ENCODE measurements around the gene MYMX.
A peak's percentile ranks its signal among the peaks of the same experiment; 100 is the strongest.

Gene MYMX

DNA sequence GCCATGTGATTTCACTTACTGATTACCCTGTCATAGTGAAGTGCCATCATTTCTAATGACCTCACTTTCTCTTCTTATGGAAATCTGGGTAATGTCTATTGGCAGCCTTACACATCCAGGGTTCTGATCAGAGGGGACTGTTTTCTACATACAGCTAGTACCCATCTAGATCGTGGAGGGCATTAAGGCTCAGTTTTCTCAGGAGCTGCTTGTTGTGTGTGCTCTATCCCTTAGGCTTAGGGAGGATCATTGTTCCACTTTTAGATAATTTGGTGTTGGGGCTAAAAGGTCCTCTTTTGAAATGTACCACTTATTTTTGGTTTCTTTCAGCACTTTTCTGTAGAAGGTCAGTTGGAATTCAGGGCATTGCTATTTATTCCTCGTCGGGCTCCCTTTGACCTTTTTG is 34.0 kb downstream of the MYMX start:
- DNase-seq (ENCODE audit: low spot score) = no peak

DNA sequence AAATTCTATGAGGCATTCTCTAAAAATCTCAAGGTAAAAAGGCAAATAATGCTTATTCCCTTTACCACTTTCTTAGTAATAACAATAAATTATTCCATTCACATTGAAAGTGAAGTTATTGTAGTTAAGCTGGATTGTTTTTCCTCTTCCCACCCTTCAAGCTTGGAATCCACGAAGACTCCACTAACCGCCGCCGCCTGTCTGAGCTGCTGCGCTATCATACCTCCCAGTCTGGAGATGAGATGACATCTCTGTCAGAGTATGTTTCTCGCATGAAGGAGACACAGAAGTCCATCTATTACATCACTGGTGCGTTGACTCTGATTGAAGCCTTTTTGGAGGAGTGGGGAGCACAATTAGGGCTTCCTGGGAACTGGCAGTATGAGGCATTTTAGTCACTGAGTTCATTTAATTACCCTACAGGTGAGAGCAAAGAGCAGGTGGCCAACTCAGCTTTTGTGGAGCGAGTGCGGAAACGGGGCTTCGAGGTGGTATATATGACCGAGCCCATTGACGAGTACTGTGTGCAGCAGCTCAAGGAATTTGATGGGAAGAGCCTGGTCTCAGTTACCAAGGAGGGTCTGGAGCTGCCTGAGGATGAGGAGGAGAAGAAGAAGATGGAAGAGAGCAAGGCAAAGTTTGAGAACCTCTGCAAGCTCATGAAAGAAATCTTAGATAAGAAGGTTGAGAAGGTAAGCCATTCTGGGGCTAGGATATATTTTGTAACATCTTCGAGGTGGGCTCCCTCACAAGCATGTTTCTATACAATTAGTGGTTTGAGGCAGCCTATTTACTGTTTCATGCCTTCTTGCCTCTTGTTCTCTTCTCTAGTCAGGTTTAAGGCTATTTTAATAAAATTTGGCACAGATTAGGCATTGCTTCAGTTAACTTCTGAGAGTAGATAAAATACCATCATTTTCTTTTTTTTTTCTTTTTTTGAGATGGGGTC is 35.1 kb downstream of the MYMX start:
- no peak for DNase-seq (ENCODE audit: low spot score)

DNA sequence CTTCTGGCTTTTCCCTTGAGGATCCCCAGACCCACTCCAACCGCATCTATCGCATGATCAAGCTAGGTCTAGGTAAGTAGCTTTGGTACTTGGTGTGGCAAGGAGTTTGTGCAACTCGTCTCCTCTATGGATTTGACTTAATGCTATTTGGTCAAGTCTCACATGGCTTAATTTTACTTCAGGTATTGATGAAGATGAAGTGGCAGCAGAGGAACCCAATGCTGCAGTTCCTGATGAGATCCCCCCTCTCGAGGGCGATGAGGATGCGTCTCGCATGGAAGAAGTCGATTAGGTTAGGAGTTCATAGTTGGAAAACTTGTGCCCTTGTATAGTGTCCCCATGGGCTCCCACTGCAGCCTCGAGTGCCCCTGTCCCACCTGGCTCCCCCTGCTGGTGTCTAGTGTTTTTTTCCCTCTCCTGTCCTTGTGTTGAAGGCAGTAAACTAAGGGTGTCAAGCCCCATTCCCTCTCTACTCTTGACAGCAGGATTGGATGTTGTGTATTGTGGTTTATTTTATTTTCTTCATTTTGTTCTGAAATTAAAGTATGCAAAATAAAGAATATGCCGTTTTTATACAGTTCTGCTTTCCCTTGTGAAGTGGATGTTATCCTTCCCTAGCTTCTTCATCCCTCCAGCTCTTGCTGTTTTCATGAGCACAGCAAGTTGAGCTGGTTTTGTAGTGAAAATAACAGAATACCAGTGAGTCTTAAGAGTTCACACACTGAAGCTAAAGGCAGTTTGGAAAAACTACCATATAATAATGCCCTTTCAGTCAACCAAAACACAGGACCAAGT is 36.8 kb downstream of the MYMX start:
- DNase-seq (ENCODE audit: low spot score) = no peak

DNA sequence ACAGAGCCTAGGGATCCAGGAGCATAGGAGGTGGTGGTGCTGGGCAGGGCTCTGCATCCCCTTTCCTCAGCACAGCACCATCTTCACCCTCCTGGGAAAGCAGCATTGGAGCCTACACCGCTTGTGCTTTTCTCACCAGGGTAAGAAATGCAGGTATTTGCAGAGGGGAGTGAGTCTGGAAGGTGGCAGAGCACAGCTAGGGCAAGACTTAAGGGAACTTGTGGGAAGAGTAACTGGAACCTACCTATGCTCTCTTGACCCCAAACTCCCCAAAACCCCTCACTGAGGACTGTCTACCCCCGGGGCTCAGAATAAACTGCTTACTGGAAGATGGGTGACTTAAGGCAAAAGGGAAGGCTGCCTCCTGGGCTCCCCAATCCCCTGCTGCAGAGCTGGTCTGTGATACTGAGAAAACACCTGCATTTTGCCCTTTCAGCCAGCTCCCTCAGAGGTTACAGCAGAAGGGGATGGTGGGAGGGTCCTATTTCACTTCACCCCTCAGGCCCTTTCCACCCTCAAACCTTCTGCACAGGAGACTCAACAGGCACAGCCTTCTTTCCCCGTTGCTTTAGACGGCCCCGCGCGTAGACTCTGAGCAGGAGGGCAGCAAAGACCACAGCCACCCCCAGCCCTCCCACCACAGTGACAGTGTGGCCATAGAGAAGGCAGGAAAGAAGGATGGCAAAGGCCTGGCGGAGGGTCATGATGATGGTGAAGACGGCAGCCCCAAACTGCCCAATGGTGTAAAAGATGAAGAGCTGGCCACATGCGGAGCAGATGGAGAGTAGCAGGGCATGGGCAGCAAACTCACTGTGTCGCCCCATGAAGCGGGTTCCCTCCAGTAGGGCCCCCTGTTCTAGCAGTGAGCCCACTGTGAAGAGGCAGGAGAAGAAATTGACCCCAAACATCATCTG is 37.7 kb downstream of the MYMX start:
- no peak for DNase-seq (ENCODE audit: low spot score)

DNA sequence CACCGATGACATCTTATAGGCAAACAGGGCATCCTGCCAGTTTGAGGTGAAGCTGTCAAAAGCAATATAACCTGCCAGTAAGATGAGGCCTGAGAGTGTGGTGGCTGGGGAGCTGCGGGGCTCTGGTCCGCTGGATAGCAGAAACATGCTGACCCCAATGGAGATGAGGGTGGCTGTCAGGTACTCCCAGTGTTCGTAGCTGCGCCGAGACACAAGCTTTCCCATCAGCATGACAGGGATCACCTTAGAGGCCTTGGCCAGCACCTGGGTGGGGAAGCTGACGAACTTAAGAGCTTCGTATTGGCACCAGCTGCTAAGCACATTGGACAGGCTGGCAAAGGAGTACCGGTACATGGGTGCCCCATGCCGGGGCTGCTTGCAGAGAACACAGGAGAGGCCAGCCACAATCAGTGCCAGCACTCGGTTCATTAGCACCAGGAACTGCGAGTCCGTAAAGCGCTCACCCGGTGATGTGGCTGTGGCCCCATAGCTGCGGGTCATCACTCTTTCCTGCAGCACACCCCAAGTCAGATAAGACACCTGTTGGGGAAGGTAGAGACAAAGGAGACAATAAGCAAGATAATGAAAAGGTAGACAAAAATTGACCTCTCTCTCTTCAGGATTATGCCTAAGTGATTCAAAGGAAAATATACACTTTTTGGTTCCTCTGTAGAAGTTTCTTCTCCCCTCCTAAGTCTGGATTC is 38.5 kb downstream of the MYMX start:
- no peak for DNase-seq (ENCODE audit: low spot score)

DNA sequence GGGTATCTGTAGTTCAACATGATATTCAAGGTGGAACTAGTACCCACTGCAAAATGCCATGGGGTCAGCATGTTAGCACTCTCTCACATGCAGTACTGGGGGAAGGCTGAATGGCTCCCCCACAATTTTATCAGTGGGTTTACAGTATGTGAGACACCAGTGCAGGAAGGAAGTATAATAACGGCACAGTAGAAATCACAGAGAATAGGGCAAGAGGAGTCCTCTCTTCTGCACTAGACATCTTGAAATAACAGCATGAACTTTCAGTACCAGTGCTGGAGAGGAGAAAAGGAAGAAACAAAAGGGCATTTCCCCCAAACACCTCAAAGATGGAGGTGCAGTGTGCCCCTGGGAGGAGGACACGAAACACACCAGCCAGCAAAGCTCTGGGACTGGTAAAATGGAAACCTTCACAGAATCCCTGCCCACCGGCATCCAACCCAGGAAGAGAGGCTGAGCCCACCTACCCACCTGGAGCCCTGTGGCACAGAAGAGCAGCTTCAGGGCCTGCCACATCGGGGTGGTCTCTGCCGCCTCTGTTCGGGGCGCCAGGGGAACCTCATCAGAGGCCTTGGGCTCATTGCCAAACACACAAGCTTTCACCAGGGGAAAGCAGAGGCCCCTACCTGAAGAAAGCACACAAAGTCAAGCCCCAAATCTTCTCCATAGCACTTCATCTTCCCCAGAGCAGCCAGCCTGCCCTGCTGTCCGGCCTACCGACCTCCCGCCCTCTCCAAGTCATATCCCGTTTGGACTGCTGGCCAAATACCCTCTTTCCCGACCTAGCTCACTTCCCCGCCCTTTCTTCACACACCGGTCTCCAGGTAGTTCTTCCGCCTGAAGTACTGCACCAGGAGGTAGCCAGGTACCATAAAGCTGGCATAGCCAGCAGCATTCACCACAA is 39.4 kb downstream of the MYMX start:
- no peak for DNase-seq (ENCODE audit: low spot score)

DNA sequence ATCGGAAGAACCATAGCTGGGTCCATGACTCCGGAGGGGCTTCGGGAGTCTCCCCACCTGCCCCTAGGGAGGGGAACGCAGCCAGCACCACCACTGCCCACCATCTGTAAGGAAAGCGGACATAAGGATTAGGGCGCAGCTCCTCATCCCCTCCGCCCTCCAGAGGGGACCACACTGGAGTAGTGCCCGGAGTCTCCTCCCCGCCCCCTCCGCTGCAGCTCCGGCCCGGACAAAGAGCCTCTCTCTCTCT is 40.0 kb downstream of the MYMX start:
- DNase-seq (ENCODE audit: low spot score) = peak; percentile 64

DNA sequence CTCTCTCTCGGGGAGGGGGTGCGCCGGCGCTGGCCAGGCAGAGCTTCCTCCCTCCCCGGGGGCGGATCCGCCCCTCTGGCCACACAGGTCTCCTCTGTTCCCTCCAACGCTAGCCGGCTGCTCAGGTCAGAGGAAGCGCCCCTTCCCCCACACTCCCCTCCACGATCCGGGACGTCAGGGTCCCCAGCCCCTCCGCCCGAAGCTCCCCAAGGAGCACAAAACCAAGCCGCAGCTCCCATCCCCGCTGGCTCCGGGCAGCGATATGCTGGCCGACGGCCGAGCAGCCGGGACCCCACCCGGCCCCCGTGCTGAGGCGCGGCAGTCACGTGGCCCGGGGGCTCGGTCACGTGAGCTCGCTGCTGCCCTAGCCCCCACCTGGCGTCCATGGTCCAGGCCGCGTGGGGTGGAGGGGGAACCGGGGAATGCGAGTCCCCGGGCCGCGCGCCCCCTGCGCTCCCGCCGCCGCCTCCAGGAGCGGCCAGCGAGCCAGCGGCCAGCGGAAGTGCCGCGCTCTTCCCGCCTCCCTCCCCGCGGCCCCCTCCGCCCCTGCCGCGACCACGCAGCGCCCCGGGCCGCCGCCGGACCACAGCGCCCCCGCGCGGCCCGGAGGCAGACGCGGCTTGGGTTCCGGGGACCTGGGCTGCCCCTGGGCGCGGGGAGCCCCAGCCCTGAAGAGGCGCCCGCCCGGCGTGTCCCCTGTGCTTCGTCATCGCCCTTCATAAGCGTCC is 40.5 kb downstream of the MYMX start, which contains the start of gene SLC35B2:
Gene SLC35B2, minus strand, starts transcription at position 504 of the 728 bp plus-strand sequence. Its CDS starts 118 bp downstream, at position 386.
- DNase-seq (ENCODE audit: low spot score) = peak; percentile 94

DNA sequence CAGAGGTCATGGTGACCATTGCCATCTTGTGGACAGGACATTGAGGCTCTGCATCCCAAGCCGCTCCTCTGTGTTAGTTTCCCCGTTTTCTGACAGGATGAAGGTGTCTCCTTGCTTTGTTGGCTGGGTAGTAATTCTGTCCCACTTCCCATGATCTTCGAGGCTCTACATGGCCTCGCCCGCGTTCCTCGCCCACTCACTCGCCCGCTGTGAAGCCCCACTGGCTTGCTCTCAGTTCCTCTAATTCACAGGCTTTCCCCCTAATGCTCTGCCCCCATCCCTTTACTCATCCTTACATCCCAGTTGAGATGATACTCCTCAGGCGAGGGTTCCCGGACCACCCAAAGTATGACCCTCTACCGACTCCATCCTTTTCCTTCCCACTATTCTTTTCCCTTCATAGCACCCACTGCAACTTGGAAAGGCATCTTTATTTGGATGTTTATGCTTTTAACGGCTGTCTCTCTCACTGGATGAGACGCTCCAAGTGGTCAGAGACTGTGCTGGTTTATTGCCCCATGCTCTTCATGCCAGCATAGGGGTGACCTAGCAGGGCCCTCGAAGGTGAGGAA is 41.1 kb downstream of the MYMX start:
- DNase-seq (ENCODE audit: low spot score) = no peak

DNA sequence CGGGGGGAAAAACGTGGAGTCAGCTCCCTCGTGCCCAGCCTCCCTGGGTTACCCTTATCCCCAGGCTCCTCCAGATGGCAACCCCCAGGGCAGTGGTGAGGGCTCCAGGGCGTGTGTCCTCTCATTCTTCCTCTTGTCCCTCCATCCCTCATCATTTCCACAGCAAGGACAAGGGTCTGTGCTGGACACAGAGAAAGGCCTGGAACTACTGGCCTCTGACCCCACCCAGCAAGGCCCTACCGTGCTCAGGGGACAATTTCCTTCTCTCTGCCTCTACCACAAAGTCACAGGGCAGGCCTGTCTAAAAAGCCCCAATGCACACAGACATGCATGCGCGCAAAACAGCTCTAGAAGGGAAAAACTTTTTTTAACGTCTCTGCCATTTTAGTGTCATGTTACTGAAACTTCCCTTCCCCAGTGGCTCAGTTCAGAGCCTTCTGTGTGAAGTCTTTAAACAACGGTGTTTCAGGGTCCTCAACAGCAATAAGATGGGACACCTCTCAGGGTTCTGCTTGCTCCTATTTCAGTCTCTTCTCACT is 41.7 kb downstream of the MYMX start:
- DNase-seq (ENCODE audit: low spot score) = no peak

DNA sequence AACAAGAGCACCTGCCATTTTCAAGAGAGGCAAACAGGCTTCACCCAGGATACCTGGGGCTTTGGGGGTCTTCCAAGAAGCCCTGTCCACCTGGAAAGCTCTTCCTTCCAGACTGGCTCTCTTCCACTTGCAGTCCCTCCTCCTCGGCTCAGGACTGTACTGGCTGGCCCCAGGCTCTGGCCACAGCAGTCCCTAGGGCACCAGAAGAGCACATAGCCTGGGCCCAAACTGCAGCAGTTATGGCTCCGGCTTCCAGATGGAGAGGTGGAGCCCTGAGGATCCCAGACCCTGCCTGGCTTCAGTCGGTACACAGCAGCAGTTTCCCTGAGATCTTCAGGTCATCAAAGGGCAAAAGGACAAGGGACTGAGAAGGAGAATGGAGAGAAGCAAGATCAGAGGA is 42.2 kb downstream of the MYMX start:
- DNase-seq (ENCODE audit: low spot score) = no peak

DNA sequence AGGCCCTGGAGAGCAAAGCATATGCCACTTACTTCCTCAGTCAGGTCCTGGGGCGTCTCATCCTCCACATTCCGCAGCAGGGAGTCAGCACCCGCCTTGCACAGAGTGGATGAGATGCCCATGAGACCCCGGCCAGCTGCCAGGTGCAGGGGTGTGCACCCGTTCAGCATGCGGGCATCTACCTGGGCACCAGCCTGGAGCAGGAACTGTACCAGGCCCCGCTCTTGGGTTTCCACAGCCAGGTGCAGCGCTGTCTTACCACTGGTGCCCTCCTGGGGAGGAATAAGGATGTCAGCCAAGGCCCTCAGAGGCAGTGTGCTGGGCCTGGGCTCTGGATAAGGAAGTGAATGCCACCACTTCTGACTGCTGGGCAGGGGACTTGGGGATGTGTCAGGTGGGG is 43.3 kb downstream of the MYMX start:
- DNase-seq (ENCODE audit: low spot score) = no peak

DNA sequence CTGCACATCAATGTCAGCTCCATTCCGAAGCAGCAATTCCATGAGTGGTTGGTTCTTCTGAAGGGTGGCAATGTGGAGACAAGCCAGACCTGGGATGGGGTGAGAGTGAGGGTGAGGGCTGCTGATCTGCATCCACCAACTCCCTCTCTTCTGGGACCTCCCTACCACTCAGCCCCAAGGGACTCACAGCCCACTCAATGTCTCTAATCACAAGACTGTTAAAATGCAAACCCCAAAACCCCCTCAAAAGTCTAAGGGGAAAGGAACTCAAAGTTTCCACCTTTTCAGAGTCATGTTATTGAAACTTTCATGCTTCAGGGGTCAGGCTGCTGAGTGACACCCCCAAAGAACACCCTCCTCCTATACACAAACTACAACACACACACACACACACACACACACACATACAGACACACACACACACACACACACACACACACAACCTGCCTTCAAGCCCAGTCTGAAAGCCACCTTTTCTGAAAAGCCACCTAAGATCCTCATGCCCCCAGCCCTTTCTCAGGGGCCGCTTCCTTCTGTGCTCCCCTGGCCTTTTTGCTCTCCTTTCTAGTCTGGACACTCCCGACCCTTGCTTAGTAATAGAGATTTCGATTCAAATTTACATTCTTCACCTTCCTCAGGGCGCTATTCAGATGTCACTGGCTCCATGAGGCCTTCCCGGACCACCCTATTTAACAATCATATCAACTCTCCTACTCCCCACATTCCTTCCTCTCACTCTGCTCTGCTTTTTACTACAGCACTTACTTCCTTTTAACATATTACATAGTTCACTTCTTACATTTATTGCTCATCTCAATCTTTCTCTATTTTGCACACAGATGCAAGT is 43.9 kb downstream of the MYMX start:
- no peak for DNase-seq (ENCODE audit: low spot score)

DNA sequence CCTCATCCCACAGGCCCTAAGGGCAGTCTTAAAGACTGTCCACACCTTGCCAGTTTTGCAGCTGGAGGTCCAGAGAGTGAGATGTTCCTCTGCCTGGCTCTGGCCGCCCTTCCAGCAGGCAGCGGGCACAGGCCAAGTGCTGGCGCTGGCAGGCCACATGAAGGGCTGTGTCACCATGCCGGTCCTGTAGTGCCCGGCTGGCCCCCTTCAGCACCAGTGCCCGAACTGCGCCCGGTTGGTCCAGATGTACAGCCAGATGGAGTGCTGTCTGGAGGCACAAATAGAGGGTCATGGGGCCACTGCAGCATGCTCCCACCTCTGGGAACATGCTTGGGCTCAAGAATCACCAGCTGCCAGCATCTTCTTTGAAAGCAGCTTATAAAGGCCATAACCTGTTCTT is 44.9 kb downstream of the MYMX start:
- no peak for DNase-seq (ENCODE audit: low spot score)

DNA sequence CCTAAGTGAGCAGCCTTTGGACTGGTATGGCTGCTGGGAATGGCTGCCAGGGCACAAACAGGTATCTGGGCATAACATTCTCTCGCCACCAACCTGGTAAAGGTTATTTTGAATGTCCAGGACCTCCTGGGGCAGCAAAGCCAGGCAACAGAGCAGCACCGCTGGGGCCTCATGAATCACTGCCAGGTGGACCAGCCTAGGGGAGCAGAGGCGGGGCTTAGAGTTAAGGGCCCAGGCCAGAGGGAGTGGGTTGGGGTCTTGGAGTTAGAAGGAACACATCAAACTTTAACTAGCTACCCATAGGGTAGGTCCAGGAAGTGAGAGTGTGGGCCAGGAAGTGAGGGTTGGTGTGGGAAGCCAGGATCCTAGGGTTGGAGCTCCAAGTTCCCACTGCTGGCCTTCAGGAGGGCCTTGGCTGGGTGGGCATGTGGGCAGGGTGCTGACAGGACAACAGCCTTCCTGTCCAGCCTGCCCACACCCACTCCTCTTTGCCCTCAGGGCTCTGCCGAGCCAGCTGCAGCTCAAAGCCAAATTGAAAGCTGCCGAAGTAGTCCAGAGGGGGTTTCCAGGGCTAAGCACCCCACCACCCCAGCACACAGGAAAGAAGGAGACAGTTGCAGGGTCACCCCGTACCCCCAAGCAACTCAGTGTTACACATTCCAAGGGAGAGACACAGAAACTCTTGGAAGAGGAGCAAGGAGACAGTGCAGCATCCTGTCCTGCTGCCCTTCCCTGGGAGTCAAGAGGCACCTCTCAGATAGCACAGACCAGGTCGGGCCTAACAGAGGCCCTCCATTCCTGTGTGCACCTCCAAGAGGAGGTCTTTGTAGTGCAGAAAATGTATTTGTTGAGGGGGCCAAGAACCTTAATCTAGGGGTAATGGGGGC is 46.0 kb downstream of the MYMX start:
- DNase-seq (ENCODE audit: low spot score) = no peak

DNA sequence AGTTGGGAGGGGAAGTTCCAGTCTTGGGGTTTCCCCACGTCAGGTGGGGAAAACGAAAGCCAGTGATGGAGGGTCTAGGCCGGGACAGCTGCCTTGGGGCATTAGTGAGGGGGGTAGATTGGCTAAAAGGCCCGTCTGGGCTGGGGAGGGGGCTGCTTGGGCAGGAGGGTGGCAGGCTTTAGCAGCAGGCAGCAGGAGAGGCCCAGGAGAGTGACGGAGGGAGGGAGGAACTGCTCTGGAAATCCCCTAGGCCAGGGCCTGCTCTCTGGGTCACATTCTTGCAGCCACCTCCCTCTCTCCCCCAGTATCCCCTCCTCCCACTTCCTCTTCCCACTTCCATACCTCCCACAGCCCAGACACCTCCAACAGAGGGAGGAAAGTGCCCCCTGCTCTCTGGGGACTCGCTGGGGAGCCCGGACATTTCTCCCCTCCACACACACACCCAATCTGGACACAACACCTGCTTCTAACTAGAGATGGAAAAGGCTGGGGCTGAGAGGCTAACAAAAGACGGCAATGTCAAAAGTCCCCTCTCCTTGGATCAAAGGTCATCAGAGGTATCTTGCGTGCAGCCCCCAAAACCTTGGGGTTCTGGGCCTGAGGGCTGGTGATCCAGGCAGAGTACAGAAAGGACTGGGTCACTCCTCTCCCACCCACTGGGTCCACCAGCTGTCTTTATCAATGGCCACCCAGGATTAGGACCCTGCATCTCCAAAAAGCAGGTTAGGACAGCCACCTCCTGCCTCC is 46.8 kb downstream of the MYMX start:
- DNase-seq (ENCODE audit: low spot score) = no peak

All from AG20443 (cell line).